GM18951 (cell line): ENCODE measurements around the gene HCK.

Experiments used
- POLR2A ChIP-seq: IDR thresholded peaks from 4 replicates; pipeline ENCODE4 v1.6.1; 2011; ENCODE audit warnings: mild to moderate bottlenecking; ENCODE audit not compliant: insufficient read length, insufficient read depth; ENCODE audit errors: extremely low read depth
- in situ Hi-C: fragments of 300-500 bp; cut with MboI; formaldehyde crosslinking; loops from one replicate; pipeline ENCODE4 v1.12.0; 2022; ENCODE audit warnings: low sequenced_read_pairs, mixed read lengths, inconsistent platforms; ENCODE audit not compliant: unreplicated experiment

The HCK gene

GRCh38 chr20:32141465-32141980 lies 89.5 kb downstream of the HCK start:
- in situ Hi-C loops, result no loop called here
- TF ChIP-seq POLR2A, result no peak

GRCh38 chr20:32142088-32142487 lies 90.0 kb downstream of the HCK start:
- no peak for TF ChIP-seq POLR2A
- in situ Hi-C loops, result no loop called here

DNA sequence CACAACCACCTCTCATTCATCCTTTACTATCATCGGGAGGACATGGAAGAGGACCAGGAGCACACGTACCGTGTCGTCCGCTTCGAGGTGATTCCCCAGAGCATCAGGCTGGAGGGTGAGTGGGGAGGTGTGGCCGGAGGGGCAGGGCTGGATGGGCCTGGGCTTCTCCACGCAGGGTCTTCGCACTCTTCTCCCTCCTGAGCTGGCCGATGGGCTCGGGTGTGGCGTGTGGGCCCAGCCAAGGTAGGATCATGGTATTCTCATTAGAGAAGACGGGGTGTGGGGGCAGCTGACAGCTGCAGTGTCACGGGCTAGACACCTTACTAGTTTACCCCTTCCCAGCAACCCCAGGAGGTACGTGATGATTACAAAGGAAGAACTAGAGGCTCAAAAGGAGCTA lies 90.9 kb downstream of the HCK start:
- TF ChIP-seq POLR2A, result no peak
- in situ Hi-C loops, result no loop called here

DNA sequence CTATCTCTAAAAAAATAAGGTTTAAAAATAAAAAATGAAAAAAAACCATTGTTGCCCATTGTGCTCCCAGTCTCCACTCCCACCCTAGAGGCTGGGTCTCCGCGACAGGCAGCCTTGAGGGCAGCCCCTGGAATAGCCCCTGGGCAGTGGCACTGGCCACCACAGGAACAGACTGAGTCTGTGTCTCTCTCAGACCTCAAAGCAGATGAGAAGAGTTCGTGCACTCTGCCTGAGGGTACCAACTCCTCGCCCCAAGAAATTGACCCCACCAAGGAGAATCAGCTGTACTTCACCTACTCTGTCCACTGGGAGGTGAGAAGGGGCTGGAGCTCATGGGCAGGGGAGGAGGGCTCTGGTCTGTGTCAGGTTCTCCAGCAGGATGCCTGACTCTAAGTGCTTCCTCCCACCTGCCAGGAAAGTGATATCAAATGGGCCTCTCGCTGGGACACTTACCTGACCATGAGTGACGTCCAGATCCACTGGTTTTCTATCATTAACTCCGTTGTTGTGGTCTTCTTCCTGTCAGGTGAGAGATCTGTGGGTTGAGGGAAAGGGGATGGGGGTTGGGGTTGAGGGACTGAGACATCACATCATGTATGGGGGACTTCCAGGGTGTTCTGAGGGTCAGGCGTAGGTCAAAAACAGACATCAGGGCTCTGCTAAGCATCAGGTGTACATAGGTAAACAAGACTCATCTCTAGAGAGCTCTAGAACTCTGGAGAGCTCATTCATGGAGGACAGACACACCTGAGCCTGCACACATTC lies 93.0 kb downstream of the HCK start:
- in situ Hi-C loops, result no loop called here
- no peak for TF ChIP-seq POLR2A

DNA sequence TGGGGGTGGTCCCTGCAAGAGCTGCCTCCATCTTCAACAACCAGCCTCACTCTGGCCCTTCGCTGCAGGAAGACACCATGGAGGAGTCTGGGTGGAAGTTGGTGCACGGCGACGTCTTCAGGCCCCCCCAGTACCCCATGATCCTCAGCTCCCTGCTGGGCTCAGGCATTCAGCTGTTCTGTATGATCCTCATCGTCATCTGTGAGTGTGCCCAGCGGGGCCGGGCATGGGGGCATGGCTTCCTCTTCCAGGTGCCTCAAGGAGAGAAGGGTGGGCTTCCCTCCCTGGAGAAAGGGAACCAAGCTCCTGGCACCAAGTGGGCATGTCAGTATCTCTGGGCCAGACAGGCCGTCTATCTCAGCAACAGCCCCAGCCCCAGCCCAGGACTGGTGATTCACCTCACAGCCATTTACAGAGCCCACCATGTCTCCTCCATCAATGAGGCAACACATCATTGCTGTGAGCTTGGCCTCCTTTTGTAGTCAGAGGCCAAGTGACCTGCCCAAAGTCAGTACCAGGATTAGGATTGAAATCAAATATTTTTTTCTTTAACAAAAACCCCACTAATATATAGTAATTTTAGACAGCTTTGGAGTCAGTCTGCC lies 97.6 kb downstream of the HCK start:
- in situ Hi-C loops, result no loop called here
- no peak for TF ChIP-seq POLR2A

GRCh38 chr20:32150291-32150848 lies 98.3 kb downstream of the HCK start:
- TF ChIP-seq POLR2A, result no peak
- in situ Hi-C loops, result no loop called here
